Epithelial cell of esophagus (primary cell): ENCODE data around the gene CEP128.

ENCODE experiments used
- DNase-seq: peaks from one replicate; pipeline ENCODE4 v3.0.0; 2010; ENCODE audit warnings: low read depth
- H3K4me3 ChIP-seq: 2 replicates; pipeline ENCODE4 v1.5.1; 2011; ENCODE audit warnings: mild to moderate bottlenecking, low read length, control low read depth
- CTCF ChIP-seq: IDR thresholded peaks from 2 replicates; pipeline ENCODE4 v1.5.1; 2011; ENCODE audit warnings: low read depth, mild to moderate bottlenecking, low read length, control low read depth, inconsistent platforms; ENCODE audit not compliant: insufficient read depth; ENCODE audit errors: missing control alignments

CEP128 gene

DNA sequence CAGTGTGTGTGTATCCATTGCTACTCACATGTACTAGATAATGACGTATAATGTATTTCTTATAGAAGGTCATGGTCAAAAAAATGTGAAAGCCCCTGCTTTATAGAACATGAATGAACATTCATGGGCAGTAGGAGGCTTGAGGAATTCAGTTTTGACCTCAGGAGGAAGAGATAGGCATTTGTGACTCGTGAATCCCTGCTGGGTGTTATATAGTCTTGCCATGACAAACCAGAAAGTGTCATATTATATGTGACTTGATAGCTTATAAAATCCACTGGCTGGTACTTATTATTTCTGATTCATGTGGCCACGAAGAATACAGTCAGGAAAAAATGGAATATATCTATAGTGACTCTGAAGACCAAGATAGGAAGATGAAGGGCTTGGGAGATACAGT, 287.6 kb downstream of the CEP128 start:
- TF ChIP-seq CTCF, result no peak
- DNase-seq, result no peak

DNA sequence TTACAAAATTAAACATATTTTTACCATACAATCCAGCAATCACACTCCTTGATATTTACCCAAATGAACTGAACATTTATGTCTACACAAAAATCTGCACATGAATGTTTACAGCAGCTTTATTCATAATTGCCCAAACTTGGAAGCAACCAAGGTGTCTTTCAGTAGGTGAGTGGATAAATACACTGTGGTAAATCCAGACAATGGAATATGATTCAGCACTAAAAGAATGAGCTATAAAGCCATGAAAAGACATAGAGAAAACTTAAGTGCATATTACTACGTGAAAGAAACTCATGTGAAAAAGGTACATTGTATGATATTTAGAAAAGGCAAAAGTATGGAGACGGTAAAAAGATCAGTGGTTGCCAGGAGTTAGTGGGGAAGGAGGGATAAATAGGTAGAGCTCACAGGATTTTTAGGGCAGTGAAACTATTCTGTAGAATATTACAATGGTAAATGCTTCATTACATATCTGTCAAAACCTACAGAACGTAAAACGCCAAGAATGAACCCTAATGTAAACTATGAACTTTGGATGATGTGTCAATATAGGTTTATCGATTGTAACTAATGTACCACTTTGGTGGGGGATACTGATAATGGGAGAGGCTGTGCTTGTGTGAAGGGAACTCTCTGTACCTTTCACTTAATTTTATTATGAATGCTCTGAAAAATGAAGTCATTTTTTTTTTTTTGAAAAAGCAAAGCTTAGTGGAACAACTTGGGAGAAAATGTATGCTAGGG, 295.7 kb downstream of the CEP128 start:
- H3K4me3 ChIP-seq, result no peak overlapping the region
- peak; percentile 10 for DNase-seq
- no peak for TF ChIP-seq CTCF

More for the DNA sequence above, 287.6 kb downstream of the CEP128 start:
- no peak overlapping the region for H3K4me3 ChIP-seq

GRCh38 chr14:80644826-80645225, 296.7 kb downstream of the CEP128 start:
- no peak overlapping the region for H3K4me3 ChIP-seq
- DNase-seq, result no peak
- TF ChIP-seq CTCF, result no peak

- TF ChIP-seq CTCF, result no peak
- DNase-seq, result peak; percentile 77
- no peak overlapping the region for H3K4me3 ChIP-seq
Observed at GRCh38 chr14:80638620-80639515, 302.7 kb downstream of the CEP128 start.

GRCh38 chr14:80637756-80638619, 303.6 kb downstream of the CEP128 start:
- H3K4me3 ChIP-seq, result no peak overlapping the region
- DNase-seq, result no peak
- no peak for TF ChIP-seq CTCF

DNA sequence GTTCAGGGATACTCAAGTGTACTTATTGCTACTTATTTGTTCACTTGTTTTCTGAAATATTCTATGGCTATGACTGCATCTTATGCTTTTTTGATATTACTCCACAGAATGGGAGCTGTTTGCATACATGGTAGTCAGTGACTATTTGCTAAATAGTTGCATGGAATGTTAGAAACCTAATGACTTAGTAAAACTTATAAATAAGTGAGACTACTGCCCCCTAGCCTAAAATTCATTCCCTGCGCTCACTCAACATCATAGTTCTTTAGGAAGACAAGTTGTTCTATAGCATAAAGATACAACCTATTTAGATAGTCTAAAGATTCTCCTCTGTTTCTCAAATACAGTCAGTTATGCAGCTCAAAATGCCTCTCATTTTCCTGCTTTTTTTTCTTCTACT, 305.5 kb downstream of the CEP128 start:
- DNase-seq, result peak; percentile 23
- peak; percentile 18 for TF ChIP-seq CTCF
- no peak overlapping the region for H3K4me3 ChIP-seq
